Gastroesophageal sphincter (tissue), 3 donors: ENCODE measurements around the gene RAE1.

Source experiments
- POLR2AphosphoS5 ChIP-seq: sonication (generic); formaldehyde crosslinking; IDR thresholded peaks from one replicate; pipeline ENCODE4 v1.6.1; 2017; ENCODE audit warnings: antibody characterized with exemption
- TF ChIP-seq, protein P1 (sequence below), 4 experiments: fragments of 200-600 bp in 2 of 4; fragments of 450-650 bp in 2 of 4; sonication (generic) in 1 of 4; IDR thresholded peaks; one replicate each; pipeline ENCODE4 v1.5.1; 2017 to 2019; ENCODE audit warnings: antibody characterized with exemption in 4 of 4, mild to moderate bottlenecking in 2 of 4, moderate library complexity in 2 of 4

DNA sequence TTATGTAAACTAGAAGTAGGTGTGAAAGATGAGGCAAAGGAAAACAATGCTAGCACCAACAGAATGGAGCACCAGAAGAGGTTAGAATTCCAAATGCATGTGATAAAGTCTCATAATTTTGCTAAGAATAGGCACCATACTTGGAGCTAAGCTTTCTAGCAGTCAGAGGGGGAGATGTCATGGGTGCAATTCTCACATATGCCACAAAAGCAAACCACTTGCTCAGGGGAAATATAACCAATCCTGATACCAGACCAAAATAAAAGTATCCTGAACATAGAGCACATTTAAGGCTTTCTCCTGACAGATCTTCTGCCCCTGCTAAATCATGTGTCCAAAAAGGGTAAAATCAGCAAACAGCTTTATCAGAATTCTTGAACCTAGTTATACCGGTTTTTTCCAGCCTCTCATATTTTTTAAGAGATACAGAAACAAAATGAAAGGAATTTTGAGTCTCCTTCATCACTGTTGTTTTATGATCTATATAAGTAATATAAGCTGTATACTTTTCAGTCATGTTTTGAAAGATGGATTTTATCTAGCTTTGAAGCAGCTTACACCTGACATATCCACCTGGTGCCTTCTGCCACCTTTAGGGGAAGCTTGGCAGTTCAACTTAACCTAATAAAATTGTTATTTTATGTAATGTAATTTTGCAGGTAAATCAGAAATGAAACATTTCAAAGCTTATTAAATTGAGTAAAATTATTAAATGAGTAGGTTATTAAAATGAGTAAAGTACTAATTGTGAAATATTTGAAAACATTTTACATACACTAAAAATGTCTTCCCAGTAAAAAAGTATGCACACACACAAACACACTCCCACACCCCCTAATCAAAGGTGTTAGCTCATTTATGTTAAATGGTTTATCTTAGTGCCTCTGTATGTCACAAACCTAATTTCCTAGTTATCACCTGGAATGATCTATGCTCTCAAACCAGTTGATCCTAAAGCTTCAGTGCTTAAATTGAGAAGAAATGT lies 18.7 kb upstream of the RAE1 start:
- TF ChIP-seq POLR2AphosphoS5: no peak
- TF ChIP-seq, protein P1, sequence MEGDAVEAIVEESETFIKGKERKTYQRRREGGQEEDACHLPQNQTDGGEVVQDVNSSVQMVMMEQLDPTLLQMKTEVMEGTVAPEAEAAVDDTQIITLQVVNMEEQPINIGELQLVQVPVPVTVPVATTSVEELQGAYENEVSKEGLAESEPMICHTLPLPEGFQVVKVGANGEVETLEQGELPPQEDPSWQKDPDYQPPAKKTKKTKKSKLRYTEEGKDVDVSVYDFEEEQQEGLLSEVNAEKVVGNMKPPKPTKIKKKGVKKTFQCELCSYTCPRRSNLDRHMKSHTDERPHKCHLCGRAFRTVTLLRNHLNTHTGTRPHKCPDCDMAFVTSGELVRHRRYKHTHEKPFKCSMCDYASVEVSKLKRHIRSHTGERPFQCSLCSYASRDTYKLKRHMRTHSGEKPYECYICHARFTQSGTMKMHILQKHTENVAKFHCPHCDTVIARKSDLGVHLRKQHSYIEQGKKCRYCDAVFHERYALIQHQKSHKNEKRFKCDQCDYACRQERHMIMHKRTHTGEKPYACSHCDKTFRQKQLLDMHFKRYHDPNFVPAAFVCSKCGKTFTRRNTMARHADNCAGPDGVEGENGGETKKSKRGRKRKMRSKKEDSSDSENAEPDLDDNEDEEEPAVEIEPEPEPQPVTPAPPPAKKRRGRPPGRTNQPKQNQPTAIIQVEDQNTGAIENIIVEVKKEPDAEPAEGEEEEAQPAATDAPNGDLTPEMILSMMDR (IDR thresholded peaks at IDR 0.05): no peak
